GM19452 (cell line): ENCODE measurements around the gene ANKRD11.

Experiments used
- ATAC-seq: cut with Tn5 transposase; IDR thresholded peaks from one replicate; pipeline ENCODE4 v1.9.1; 2021; ENCODE audit not compliant: unreplicated experiment

ANKRD11 gene

DNA sequence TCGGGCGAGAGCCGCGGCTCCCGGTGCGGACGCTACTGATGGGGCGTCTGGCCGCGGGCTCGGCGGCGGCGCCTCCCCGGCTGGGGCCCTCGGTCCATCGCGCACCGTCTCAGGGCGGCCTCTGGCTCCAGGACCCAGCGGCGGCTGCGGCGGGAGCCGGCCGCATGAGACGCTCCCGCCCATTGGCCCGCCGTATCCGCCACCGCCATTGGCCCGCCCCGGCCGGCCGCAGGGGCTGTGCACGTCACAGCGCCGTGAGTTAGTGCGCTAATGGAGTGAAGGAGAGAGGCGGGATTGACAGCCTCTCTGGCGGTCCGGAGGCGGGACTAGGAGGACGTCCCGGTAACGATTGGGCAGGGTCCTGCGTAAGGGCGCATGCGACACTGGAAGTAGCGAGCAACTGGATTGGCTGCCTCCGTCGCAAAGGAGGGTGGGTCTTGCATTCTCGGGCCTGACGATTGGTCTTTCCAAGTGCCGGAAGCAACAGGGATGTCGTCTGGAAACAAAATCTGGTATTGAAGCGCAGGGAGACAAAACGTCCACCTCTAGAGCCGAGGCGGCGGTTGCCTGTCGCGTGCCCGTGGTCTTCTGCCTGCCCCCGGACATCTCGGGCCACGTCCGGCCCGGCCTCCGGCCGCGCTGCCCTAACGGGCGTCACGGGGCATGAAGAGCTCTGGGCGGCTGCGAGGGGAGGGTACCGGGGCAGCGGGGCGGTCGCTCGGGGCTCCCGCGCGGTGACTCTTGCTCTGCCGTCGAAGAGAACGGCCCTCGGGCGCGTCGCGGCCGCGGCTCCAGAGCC is at the start of gene ANKRD11:
Gene ANKRD11, minus strand, starts transcription at position 123 of the 799 bp plus-strand sequence. CDS start 173,542 bp downstream, outside the sequence.
- peak; percentile 78 for ATAC-seq

DNA sequence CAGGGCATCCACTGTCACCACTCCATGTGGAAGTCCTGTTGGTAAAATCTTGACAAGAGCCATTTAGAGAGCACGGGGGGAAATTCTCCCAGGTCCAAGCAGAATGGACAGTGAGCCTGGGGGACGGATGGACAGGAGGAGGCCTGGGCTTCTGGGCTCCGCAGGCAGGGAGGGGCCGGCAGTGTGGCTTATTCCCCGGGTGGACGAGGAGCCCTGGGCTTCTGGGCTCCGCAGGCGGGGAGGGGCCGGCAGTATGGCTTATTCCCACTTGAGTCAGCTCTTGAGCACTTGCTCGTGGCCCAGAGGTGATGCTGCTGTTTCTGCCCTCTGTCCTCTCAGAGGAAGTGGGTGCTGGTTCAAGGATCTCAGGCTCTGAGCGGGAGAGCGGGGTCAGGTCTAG is 47.9 kb upstream of the ANKRD11 start:
- no peak for ATAC-seq

DNA sequence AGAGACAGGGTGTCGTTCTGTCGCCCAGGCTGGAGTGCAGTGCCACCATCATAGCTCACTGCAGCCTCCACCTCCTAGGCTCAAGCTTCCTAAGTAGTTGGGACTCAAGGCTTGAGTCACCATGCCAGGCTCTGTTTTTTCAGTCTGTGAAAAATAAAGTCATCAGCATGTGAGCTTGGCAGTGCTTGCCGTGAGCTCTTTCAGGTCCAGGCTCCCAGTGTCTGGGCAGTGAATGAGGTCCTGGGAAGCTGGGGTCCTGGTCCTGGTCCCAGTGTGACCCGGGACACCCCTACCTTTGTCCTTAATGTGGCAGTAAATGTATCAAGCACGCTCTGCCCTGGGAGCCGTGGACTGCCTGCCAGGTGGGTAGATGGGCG is 47.2 kb upstream of the ANKRD11 start:
- no peak for ATAC-seq

DNA sequence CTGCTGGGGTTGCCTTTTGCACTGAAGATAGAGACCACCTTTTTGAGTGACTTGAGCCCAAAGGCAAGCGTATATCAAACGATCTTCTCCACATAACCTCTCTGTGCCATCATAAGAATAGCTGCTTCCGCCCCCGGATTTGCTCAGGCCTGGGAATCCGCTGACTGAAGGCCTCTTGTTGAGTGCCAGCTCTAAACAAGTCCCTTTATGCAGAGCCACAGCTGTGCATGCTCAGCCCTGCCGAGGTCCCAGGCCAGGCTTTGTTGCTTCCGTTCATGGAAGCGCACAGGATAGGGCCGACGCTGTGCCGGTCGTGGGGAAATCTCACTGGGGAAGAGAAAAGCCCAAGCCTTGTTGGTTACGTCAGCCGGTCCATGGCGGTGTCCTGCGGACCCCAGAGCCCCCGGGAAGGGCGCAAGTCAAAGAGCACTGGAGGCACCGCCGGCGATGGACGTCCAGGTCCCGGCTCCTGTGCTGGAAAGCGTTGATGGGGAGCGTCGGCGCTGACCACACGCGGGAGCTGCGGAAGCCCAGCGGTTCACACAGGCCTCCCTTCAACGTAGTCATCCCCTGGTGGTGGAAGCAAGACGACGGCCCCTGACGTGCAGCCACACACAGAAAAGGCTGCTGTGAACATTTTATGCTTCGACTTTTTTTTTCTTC is 46.7 kb upstream of the ANKRD11 start:
- no peak for ATAC-seq

DNA sequence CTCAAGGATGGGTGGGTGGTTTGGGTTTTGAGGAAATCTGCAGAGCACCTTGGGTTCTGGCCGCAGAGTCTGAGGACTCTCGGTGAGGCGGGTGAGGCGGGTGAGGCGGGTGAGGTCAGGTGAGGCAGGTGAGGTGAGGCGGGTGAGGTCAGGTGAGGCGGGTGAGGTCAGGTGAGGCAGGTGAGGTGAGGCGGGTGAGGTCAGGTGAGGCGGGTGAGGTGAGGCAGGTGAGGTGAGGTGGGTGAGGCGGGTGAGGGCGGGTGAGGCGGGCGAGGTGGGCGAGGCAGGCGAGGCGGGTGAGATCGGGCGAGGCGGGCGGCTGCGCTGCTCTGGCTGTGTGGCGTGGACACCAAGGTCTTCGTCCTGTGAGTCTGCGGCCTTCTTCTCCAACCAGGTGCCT is 46.0 kb upstream of the ANKRD11 start:
- ATAC-seq: no peak

GRCh38 chr16:89534252-89534756 is 43.9 kb upstream of the ANKRD11 start:
- ATAC-seq: no peak

DNA sequence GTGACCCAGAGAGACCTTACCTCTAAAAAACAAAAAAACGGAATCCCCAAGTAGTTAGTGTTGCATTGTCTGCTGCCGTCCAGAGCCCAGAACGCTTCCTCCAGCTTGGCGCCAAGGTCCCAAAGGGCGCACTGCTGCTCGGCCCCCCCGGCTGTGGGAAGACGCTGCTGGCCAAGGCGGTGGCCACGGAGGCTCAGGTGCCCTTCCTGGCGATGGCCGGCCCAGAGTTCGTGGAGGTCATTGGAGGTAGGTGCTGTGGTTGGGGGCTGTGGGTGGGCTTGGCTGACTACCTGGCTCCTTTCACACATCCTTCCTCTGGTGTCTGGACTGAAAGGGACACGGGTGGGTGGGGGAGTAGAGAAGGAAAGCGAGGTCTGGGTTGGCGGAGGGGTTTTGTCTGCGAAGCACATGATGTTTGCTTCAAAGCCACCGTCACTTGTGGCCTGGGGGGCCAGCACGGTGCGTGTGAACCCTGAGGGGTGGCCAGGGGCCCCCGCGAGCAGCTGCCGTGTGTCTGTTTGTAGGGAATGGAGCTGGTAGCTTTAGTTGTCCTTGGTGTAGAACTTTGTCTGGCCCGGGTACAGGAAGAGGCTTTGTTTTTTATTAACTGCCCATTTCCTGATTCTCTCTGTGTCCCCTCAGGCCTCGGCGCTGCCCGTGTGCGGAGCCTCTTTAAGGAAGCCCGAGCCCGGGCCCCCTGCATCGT is 41.6 kb upstream of the ANKRD11 start:
- ATAC-seq: no peak

DNA sequence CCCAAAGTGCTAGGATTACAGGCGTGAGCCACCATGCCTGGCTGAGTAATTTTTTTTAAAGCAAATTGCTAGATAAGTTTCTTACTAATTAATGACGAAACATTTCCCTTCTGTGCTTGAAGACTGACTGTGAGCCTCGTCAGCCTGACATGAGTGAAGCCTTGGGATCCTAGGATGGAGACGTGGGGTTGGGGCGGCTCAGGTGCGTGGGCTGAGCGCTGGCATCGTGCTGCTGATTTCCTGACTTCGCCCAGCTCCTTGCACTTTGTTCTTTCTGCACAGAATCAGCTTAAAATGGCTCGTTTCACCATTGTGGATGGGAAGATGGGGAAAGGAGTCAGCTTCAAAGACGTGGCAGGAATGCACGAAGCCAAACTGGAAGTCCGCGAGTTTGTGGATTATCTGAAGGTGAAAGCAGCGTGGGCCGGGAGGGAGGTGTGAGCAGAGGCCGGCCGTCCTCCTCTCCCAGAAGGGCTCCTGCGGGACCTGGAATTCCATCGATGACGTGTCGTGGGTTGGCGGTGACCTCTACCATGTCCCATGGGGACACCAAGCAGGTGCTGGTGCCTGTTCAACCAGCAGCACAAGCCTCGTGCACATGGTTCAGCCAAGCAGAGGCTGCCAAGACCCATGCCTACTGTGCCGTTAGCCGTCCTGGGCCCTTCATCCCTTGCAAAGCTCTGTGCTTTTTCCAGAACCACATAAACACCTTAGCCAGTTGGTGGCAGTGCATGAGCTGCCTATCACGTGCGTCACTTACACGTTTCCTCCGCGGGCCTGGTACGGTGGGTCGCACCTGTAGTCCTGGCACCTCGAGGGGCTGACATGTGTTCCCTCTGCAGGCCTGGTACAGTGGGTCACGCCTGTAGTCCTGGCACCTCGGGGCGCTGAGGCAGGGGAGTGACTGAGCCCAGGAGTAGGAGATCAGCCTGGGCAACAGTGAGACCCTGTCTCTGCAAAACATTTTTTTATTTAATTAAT is 40.3 kb upstream of the ANKRD11 start:
- no peak for ATAC-seq

GRCh38 chr16:89529097-89529496 is 38.7 kb upstream of the ANKRD11 start:
- ATAC-seq: no peak

DNA sequence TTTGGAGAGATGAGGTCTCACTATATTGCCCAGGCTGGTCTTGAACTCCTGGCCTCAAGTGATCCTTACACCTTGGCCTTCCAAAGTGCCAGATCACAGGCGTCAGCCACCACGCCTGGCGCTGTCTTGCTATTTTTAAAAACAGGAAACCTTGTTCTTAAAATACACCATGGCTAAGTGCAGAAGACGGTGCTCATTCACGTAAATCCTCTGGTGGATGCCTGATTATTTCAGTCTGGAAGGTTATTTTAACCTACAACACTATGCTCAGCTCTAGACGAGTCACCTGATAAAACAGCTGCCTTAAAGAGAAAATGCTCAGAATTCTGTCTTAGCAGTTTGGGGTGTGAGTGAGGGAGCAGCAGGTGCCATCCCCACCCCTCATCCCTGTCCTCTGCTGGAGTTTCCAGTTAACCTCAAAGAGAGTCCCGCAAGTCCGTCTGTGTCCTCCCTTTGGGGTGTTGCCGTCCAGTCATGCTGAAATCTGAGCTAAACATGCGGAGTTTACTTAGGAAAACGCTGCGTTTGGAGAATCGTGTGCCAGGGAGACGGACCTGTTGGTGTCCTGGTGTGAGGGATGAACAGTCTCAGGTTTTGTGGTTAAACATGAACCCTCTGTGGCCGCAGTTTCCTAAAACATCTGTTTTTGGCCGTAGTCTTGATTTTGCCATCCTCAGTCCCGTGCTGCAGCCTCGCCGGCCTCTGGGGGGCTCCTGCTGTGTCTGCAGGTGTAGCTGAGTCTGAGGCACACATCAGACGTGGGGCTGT is 35.0 kb upstream of the ANKRD11 start:
- ATAC-seq: no peak

GRCh38 chr16:89523680-89524344 is 33.5 kb upstream of the ANKRD11 start:
- no peak for ATAC-seq

DNA sequence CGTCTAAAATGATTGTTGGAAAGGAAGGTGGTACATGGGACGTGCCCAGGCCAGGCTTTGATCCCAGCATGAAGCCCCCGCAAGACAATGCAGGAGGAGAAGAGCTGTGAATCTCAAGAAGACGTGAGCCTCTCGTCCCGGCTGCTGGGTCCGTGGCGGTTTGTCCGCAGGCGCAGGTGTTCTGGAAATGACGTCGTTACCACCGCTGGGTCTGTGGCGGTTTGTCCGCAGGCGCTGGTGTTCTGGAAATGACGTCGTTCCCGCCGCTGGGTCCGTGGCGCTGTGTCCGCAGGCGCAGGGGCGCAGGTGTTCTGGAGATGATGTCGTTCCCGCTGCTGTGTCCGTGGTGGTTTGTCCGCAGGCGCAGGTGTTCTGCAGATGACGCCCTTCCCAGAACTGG is 31.9 kb upstream of the ANKRD11 start:
- ATAC-seq: no peak

DNA sequence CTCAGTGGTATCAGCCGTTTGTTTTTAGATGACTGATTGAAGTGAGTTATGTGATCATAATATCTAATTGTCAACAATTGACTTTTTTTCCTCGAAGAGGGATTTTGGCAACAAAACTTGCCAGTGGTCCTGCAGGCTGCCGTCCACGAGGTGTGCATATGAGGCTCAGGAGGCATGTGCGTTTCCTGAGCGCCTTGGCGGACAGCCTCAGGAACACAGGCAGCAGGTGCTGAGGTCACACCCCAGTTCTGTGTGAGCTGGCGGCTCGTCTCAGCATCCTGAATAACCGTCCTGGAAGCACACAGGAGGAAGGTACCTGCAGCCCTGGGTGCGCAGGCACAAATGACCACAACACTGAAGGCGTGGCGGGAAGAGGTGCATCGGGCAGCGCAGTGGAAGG is 29.5 kb upstream of the ANKRD11 start:
- no peak for ATAC-seq

DNA sequence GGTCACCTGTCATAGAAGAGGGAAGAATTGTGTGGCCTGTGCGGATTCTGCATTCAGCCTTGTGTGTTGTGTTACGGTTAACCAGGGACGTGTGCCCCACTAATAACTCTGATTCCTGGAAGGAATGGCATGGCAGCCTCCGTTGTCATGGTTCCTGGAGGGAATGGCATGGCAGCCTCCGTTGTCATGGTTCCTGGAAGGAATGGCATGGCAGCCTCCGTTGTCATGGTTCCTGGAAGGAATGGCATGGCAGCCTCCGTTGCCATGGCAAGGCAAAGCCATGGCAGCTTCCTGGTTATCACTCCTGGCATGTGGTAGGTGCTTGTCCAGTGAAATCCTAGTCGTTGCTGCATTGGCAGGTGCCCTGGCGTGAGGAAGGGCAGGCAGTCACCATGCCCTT is 26.8 kb upstream of the ANKRD11 start:
- no peak for ATAC-seq

- no peak for ATAC-seq
Measured at GRCh38 chr16:89512453-89512852, 22.1 kb upstream of the ANKRD11 start.

DNA sequence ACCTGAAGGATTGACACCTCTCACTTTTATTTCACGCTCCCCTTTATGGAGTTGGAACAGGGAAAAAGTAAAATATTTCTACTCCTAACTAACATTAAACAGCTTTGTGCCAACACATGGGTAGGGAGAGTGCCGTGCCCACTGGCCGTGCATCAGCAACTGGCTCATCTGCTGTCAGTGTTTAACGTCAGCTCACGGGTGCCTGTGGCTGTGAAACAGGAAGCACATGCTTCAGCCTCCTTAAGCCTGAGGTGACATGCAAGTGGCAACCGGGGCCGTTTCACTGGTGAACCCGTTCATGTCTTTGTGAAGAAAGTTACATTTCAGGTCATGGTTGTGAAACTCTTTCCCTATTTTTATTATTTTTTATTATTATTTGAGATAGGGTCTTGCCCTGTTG is 21.0 kb upstream of the ANKRD11 start:
- ATAC-seq: no peak

DNA sequence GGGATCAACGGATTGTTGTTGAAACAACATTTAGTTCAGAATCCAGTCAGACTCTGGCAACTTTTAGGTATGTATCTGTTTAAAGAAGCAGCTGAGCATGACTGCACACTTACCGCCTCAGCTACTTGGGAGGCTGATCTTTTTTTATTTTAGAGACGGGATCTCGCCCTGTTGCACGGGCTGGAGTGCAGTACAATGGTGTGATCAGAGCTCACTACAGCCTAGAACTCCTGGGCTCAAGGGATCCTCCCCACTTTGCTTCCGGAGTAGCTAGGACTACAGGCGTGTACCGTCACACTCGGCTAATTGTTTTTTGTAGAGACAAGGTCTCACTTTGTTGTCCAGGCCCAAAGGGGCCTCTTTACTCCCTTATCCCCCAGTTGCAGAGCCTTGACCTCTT is 20.2 kb upstream of the ANKRD11 start:
- no peak for ATAC-seq

GRCh38 chr16:89507834-89508590 is 17.7 kb upstream of the ANKRD11 start, which contains the start of gene SPG7:
TSS of gene SPG7 (plus strand) at chr16:89508403. CDS start at chr16:89508418, 15 bp downstream.
- peak; percentile 68 for ATAC-seq
